ENCODE data around the gene POMGNT1.

DNA sequence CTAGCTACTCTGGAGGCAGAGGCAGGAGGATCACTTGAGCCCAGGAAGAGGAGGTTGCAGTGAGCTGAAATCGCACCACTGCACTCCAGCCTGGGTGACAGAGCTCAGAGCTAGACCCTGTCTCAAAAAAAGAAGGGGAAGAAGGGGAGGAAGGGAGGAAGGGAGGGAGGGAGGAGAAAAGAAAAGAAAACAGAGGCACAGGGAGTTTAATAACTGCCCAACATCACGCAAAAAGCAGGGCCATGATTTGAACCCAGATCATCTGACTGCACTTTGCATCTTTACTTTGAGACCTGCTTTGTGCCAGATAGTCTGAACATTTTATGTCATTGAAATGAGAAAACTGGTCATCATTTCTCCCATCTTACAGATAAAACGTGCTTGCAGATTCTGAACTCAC, 6.9 kb upstream of the POMGNT1 start:
- TF ChIP-seq RARB (CRISPR knock-in tag; IDR thresholded peaks at IDR 0.05) (no peak), POLR2A (IDR thresholded peaks at IDR 0.05; ENCODE audit: low read length) (no peak), BHLHE40 (IDR thresholded peaks at IDR 0.05; ENCODE audit: low read depth, low read length) (no peak), CTCF (IDR thresholded peaks at IDR 0.05) (no peak), JUNB (IDR thresholded peaks at IDR 0.05) (no peak), USF2 (IDR thresholded peaks at IDR 0.05) (no peak)
